ENCODE results near the gene KIF1A. TPM values are rescaled to one million over a fixed set of nuclear protein-coding genes. Genes with fewer than 3 reads are reported as not detected.
"Not testable (repeated sequence)": the region's sequence is repeated elsewhere in the genome, so short reads cannot be mapped to it uniquely, and the experiment has no call there.

KIF1A gene
- total RNA-seq, 4 donors from 2014 or later: 2.9 to 15.9 (median 3.2) TPM

- Histone ChIP-seq H3K27ac (no peak overlapping the region), H3K27me3 (peaks cover 16% of the 10 kb centered on the region), H3K36me3 (no peaks in the 10 kb centered on the region), H3K4me1 (no peaks in the 10 kb centered on the region), H3K9me3 (no peaks in the 10 kb centered on the region), H3K4me3 (no peak overlapping the region)
- no peak for TF ChIP-seq CTCF (IDR thresholded peaks at IDR 0.05)
- TF ChIP-seq EP300 (IDR thresholded peaks at IDR 0.05): no peak
- no peak for TF ChIP-seq POLR2A (IDR thresholded peaks at IDR 0.05)
- TF ChIP-seq POLR2AphosphoS5 (IDR thresholded peaks at IDR 0.05): no peak
- DNase-seq (ENCODE audit: low spot score in 2 of 2): no peak
- 61% methylated on average over 6 of the region's 6 CpGs for WGBS
Measured at GRCh38 chr2:240686460-240686859, 133.6 kb downstream of the KIF1A start.

GRCh38 chr2:240685771-240686371 lies 134.1 kb downstream of the KIF1A start:
- no peak for TF ChIP-seq POLR2A (IDR thresholded peaks at IDR 0.05)
- no peak for TF ChIP-seq POLR2AphosphoS5 (IDR thresholded peaks at IDR 0.05)
- TF ChIP-seq EP300 (IDR thresholded peaks at IDR 0.05): no peak
- TF ChIP-seq CTCF (IDR thresholded peaks at IDR 0.05): no peak
- WGBS: 53% methylated on average over 8 of the region's 10 CpGs
- no peaks in the 10 kb centered on the region for H3K4me1 ChIP-seq

GRCh38 chr2:240683980-240684728 lies 135.9 kb downstream of the KIF1A start:
- H3K36me3 ChIP-seq; H3K4me3 ChIP-seq; H3K4me1 ChIP-seq; H3K9me3 ChIP-seq; H3K27ac ChIP-seq; DNase-seq (ENCODE audit: low spot score in 2 of 2): not testable (repeated sequence)
- H3K27me3 ChIP-seq: peaks cover 12% of the 10 kb centered on the region
- 72% methylated on average over 12 of the region's 15 CpGs for WGBS

More at GRCh38 chr2:240685771-240686371, 134.1 kb downstream of the KIF1A start:
- no peak overlapping the region for H3K4me3 ChIP-seq
- no peak overlapping the region for H3K27ac ChIP-seq
- no peaks in the 10 kb centered on the region for H3K9me3 ChIP-seq
- peaks cover 16% of the 10 kb centered on the region for H3K27me3 ChIP-seq
- no peaks in the 10 kb centered on the region for H3K36me3 ChIP-seq
- no peak for DNase-seq (ENCODE audit: low spot score in 2 of 2)

GRCh38 chr2:240683329-240683979 lies 136.6 kb downstream of the KIF1A start:
- H3K4me3 ChIP-seq; H3K36me3 ChIP-seq; DNase-seq (ENCODE audit: low spot score in 2 of 2); H3K9me3 ChIP-seq; H3K27ac ChIP-seq; H3K4me1 ChIP-seq: not testable (repeated sequence)
- WGBS: no CpG with 5 or more reads among the region's 15 CpGs
- peaks cover 12% of the 10 kb centered on the region for H3K27me3 ChIP-seq

GRCh38 chr2:240682431-240683224 lies 137.4 kb downstream of the KIF1A start, which contains the start of gene AQP12B:
AQP12B (minus strand) TSS chr2:240682885; CDS start chr2:240682837, 48 bp downstream.
- peaks cover 12% of the 10 kb centered on the region for H3K27me3 ChIP-seq
- H3K9me3 ChIP-seq; DNase-seq (ENCODE audit: low spot score in 2 of 2); H3K36me3 ChIP-seq; H3K27ac ChIP-seq; H3K4me3 ChIP-seq; H3K4me1 ChIP-seq: not testable (repeated sequence)
- 83% methylated on average over 11 of the region's 37 CpGs for WGBS

GRCh38 chr2:240680185-240680584 lies 139.8 kb downstream of the KIF1A start:
- 80% methylated on average over 1 of the region's 11 CpGs for WGBS
- not testable (repeated sequence) for H3K4me1 ChIP-seq; H3K36me3 ChIP-seq; DNase-seq (ENCODE audit: low spot score in 2 of 2); H3K9me3 ChIP-seq; H3K27ac ChIP-seq; H3K4me3 ChIP-seq; H3K27me3 ChIP-seq

- no CpG with 5 or more reads among the region's 19 CpGs for WGBS
- H3K27ac ChIP-seq; H3K9me3 ChIP-seq; H3K27me3 ChIP-seq; H3K4me1 ChIP-seq; H3K36me3 ChIP-seq; DNase-seq (ENCODE audit: low spot score in 2 of 2); H3K4me3 ChIP-seq: not testable (repeated sequence)
Measured at GRCh38 chr2:240678909-240679308, 141.1 kb downstream of the KIF1A start.

GRCh38 chr2:240678043-240678442 lies 142.0 kb downstream of the KIF1A start:
- H3K36me3 ChIP-seq; H3K27ac ChIP-seq; H3K9me3 ChIP-seq; H3K4me3 ChIP-seq; DNase-seq (ENCODE audit: low spot score in 2 of 2); H3K4me1 ChIP-seq: not testable (repeated sequence)
- WGBS: no CpG with 5 or more reads among the region's 14 CpGs
- peaks cover 16% of the 10 kb centered on the region for H3K27me3 ChIP-seq

- not testable (repeated sequence) for H3K36me3 ChIP-seq; H3K4me1 ChIP-seq; H3K27ac ChIP-seq; H3K4me3 ChIP-seq; H3K9me3 ChIP-seq; DNase-seq (ENCODE audit: low spot score in 2 of 2)
- WGBS: no CpG with 5 or more reads among the region's 24 CpGs
- H3K27me3 ChIP-seq: peaks cover 36% of the 10 kb centered on the region
Measured at GRCh38 chr2:240675345-240675744, 144.7 kb downstream of the KIF1A start.

- not testable (repeated sequence) for DNase-seq (ENCODE audit: low spot score in 2 of 2)
- H3K27me3 ChIP-seq: peaks cover 42% of the 10 kb centered on the region
Measured at GRCh38 chr2:240674461-240675184, 145.4 kb downstream of the KIF1A start.

More at GRCh38 chr2:240674461-240675184, 145.4 kb downstream of the KIF1A start:
- WGBS: 33% methylated on average over 8 of the region's 16 CpGs
- not testable (repeated sequence) for H3K9me3 ChIP-seq, H3K4me3 ChIP-seq, H3K36me3 ChIP-seq, H3K27ac ChIP-seq, H3K4me1 ChIP-seq

Measured in suprapubic skin (tissue), 4 donors.